ENCODE measurements around the gene GGN. TPM values are rescaled to one million over a fixed set of nuclear protein-coding genes. Genes with fewer than 3 reads are reported as not detected.

Gene GGN
- total RNA-seq, 8 experiments from 2014 or later = 0.41 to 3.2 (median 1.5) TPM

GRCh38 chr19:38383743-38384142, 4.1 kb downstream of the GGN start:
- WGBS, 10 experiments = no CpG with 5 or more reads among the region's 2 CpGs

DNA sequence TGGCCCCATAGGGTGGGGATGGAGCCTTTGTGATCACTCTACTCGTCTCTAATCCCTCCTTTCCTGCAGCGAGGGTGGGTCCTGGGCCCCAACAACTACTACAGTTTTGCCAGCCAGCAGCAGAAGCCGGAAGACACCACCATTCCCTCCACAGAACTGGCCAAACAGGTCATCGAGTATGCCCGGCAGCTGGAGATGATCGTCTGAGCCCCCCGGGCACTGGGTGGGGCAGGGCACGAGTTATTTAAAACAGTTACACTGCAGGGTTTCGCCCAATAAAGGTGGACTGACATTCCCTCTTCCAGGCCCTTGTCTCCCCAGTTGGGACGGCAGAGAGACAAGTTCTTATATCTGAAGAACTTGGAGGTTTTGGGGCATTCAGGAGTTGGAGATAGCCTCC, 4.7 kb downstream of the GGN start:
- WGBS, 10 experiments = 48 to 100% (median 92%) methylated on average over 1 to 9 of the region's 10 CpGs; no CpG with 5 or more reads in 6 of the 10 experiments
- no peak for ATAC-seq (replicated peaks in 6 of 8)
- H3K27ac ChIP-seq = no peak overlapping the region
- H3K4me1 ChIP-seq (replicated peaks in 1 of 2) = peaks cover 0 to 9% of the 10 kb centered on the region in 2 donors
- H3K4me3 ChIP-seq = no peak overlapping the region
- in situ Hi-C loops (cut with MboI; ENCODE audit: low pct_unique_long_range_greater_than_20kb in 2 of 9, low sequenced_read_pairs in 9 of 9, unreplicated experiment in 9 of 9) = no loop called here

More at GRCh38 chr19:38383743-38384142, 4.1 kb downstream of the GGN start:
- in situ Hi-C loops (cut with MboI; ENCODE audit: low pct_unique_long_range_greater_than_20kb in 2 of 9, low sequenced_read_pairs in 9 of 9, unreplicated experiment in 9 of 9) = no loop called here
- Histone ChIP-seq H3K4me1 (replicated peaks in 1 of 2) (peaks cover 0 to 9% of the 10 kb centered on the region in 2 donors), H3K27ac (no peak overlapping the region), H3K4me3 (no peak overlapping the region)
- ATAC-seq (replicated peaks in 6 of 8) = no peak

DNA sequence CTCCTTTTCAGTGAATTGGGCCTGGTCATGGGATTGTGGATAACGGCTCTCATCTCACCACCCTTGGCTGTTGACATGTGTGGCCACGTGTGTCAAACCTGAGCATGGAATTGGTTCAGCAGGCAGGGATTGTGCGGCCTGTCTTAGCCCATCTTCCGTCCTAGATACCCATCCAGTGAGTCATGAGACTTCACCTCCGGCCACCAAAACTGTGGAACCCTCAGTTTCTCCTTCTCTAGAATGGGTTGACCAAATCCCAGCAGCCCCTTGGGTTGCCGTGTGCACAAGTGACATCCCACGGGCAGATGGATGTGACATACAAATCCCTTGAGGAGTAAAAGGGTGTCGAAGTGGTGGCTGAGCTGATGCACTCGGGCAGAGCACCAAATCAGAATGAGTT, 6.7 kb downstream of the GGN start:
- no peak for ATAC-seq (replicated peaks in 6 of 8)
- Histone ChIP-seq H3K4me1 (replicated peaks in 1 of 2) (peaks cover 4 to 5% of the 10 kb centered on the region in 2 donors), H3K4me3 (no peak overlapping the region), H3K27ac (no peak overlapping the region)
- in situ Hi-C loops (cut with MboI; ENCODE audit: low pct_unique_long_range_greater_than_20kb in 2 of 9, low sequenced_read_pairs in 9 of 9, unreplicated experiment in 9 of 9) = no loop called here
- 96 to 100% (median 100%) methylated on average over 2 to 7 of the region's 9 CpGs; no CpG with 5 or more reads in 5 of the 10 experiments for WGBS, 10 experiments

DNA sequence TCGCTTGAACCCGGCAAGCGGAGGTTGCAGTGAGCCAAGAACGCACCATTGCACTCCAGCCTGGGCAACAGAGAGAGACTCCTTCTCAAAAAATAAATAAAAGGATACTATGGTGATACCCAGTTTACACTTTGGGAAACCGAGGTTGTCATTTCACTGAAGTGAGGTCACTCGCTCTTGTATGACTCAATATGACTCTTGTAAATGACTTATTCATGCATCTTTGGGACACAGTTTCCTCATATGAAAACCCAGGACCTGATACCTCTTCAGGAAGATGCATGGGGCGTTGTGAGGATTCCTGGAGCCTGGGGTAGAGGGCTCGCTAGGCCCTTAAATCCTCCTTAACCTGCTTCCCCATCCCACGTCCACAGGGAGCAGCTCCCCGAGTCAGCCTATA, 9.0 kb downstream of the GGN start:
- Histone ChIP-seq H3K4me3 (no peak overlapping the region), H3K4me1 (replicated peaks in 1 of 2) (peaks cover 9 to 10% of the 10 kb centered on the region in 2 donors), H3K27ac (no peak overlapping the region)
- ATAC-seq (replicated peaks in 6 of 8) = no peak
- WGBS, 10 experiments = 80 to 100% (median 94%) methylated on average over 1 to 8 of the region's 10 CpGs; no CpG with 5 or more reads in 4 of the 10 experiments
- in situ Hi-C loops (cut with MboI; ENCODE audit: low pct_unique_long_range_greater_than_20kb in 2 of 9, low sequenced_read_pairs in 9 of 9, unreplicated experiment in 9 of 9) = no loop called here

GRCh38 chr19:38377052-38377451, 10.8 kb downstream of the GGN start:
- ATAC-seq (replicated peaks in 6 of 8) = no peak
- Histone ChIP-seq H3K4me3 (no peak overlapping the region), H3K4me1 (replicated peaks in 1 of 2) (peaks cover 10 to 11% of the 10 kb centered on the region in 2 donors), H3K27ac (no peak overlapping the region)
- WGBS, 10 experiments = 85 to 100% (median 100%) methylated on average over 1 to 4 of the region's 4 CpGs; no CpG with 5 or more reads in 4 of the 10 experiments
- in situ Hi-C loops (cut with MboI; ENCODE audit: low pct_unique_long_range_greater_than_20kb in 2 of 9, low sequenced_read_pairs in 9 of 9, unreplicated experiment in 9 of 9) = no loop called here

- Histone ChIP-seq H3K4me3 (no peak overlapping the region), H3K4me1 (replicated peaks in 1 of 2) (peaks cover 10 to 11% of the 10 kb centered on the region in 2 donors), H3K27ac (no peak overlapping the region)
- no peak for ATAC-seq (replicated peaks in 6 of 8)
- 50 to 100% (median 94%) methylated on average over 1 to 2 of the region's 3 CpGs; no CpG with 5 or more reads in 6 of the 10 experiments for WGBS, 10 experiments
- in situ Hi-C loops (cut with MboI; ENCODE audit: low pct_unique_long_range_greater_than_20kb in 2 of 9, low sequenced_read_pairs in 9 of 9, unreplicated experiment in 9 of 9) = no loop called here
Measured at GRCh38 chr19:38376576-38376975, 11.3 kb downstream of the GGN start.

GRCh38 chr19:38375748-38376147, 12.1 kb downstream of the GGN start:
- WGBS, 10 experiments = 7 to 80% (median 60%) methylated on average over 1 to 3 of the region's 5 CpGs; no CpG with 5 or more reads in 5 of the 10 experiments
- peak in 5 of 8 experiments; percentile 2 to 18 (median 7) for ATAC-seq (replicated peaks in 6 of 8)
- in situ Hi-C loops (cut with MboI; ENCODE audit: low pct_unique_long_range_greater_than_20kb in 2 of 9, low sequenced_read_pairs in 9 of 9, unreplicated experiment in 9 of 9) = no loop called here
- Histone ChIP-seq H3K27ac (peak overlapping the region; percentile 94 to 97), H3K4me1 (replicated peaks in 1 of 2) (peaks cover 10 to 11% of the 10 kb centered on the region in 2 donors), H3K4me3 (peak overlapping the region; percentile 60 to 89 (median 80))

DNA sequence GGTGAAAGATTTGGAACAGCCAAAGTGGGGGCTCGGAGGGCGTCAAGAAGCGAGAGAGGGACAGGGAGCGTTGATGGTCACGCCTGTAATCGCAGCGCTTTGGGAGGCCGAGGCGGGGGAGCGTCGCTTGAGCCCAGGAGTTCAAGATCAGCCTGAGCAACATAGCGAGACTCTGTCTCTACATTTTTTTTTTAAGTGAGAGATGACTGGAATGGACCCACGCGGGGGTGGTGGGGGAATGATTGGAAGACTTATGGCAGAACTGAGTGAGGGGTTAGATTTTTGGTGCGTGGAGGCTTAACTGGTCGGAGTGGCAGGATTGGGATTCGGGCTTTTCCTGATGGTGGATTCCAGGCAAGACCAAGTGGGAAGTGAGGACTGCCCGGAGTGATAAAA, 12.7 kb downstream of the GGN start:
- Histone ChIP-seq H3K4me1 (replicated peaks in 1 of 2) (peaks cover 10 to 11% of the 10 kb centered on the region in 2 donors), H3K27ac (peak overlapping the region; percentile 94 to 97), H3K4me3 (peak overlapping the region; percentile 60 to 89 (median 80))
- peak in 5 of 8 experiments; percentile 1 to 36 (median 16) for ATAC-seq (replicated peaks in 6 of 8)
- in situ Hi-C loops (cut with MboI; ENCODE audit: low pct_unique_long_range_greater_than_20kb in 2 of 9, low sequenced_read_pairs in 9 of 9, unreplicated experiment in 9 of 9) = no loop called here
- WGBS, 10 experiments = 0 to 3% (median 0%) methylated on average over 1 to 8 of the region's 18 CpGs; no CpG with 5 or more reads in 4 of the 10 experiments

GRCh38 chr19:38374332-38375097, 13.3 kb downstream of the GGN start, which contains the start of gene PSMD8:
Gene PSMD8 (plus strand): TSS chr19:38374571. CDS start chr19:38374602, 31 bp downstream.
- H3K4me3 ChIP-seq = peak within 1 kb of the TSS; percentile 60 to 89 (median 80)
- WGBS, 10 experiments = 0 to 15% (median 0%) methylated on average over 1 to 42 of the region's 65 CpGs; no CpG with 5 or more reads in 3 of the 10 experiments
- in situ Hi-C loops (cut with MboI; ENCODE audit: low pct_unique_long_range_greater_than_20kb in 2 of 9, low sequenced_read_pairs in 9 of 9, unreplicated experiment in 9 of 9) = loop anchor here in 1 of 9 experiments (25.0 kb wide), 1 partner anchor 462 kb away; the partner anchor contains the start of genes SIPA1L3 and WDR87
- ATAC-seq (replicated peaks in 6 of 8) = peak; percentile 90 to 97 (median 95)
- H3K27ac ChIP-seq = peak within 1 kb of the TSS; percentile 94 to 97
- H3K4me1 ChIP-seq (replicated peaks in 1 of 2) = peaks cover 10 to 11% of the 10 kb centered on the region in 2 donors

GRCh38 chr19:38373907-38374331, 13.9 kb downstream of the GGN start:
- peaks cover 10 to 11% of the 10 kb centered on the region in 2 donors for H3K4me1 ChIP-seq (replicated peaks in 1 of 2)
- no peak for ATAC-seq (replicated peaks in 6 of 8)
- peak overlapping the region; percentile 76 to 89 for H3K27ac ChIP-seq
- 20 to 90% (median 71%) methylated on average over 1 to 6 of the region's 6 CpGs for WGBS, 10 experiments
- in situ Hi-C loops (cut with MboI; ENCODE audit: low pct_unique_long_range_greater_than_20kb in 2 of 9, low sequenced_read_pairs in 9 of 9, unreplicated experiment in 9 of 9) = loop anchor here in 1 of 9 experiments (25.0 kb wide), 1 partner anchor 462 kb away; the partner anchor contains the start of genes SIPA1L3 and WDR87
- H3K4me3 ChIP-seq = peak overlapping the region; percentile 27 to 89 (median 36)

GRCh38 chr19:38371081-38371480, 16.8 kb downstream of the GGN start:
- in situ Hi-C loops (cut with MboI; ENCODE audit: low pct_unique_long_range_greater_than_20kb in 2 of 9, low sequenced_read_pairs in 9 of 9, unreplicated experiment in 9 of 9) = loop anchor here in 1 of 9 experiments (25.0 kb wide), 1 partner anchor 459 kb away; the partner anchor contains the start of genes SIPA1L3 and WDR87
- H3K4me1 ChIP-seq (replicated peaks in 1 of 2) = peaks cover 5% of the 10 kb centered on the region in 2 donors
- H3K27ac ChIP-seq = no peak overlapping the region
- 59 to 88% (median 76%) methylated on average over 1 to 4 of the region's 6 CpGs; no CpG with 5 or more reads in 4 of the 10 experiments for WGBS, 10 experiments
- no peak overlapping the region for H3K4me3 ChIP-seq
- ATAC-seq (replicated peaks in 6 of 8) = no peak

- ATAC-seq (replicated peaks in 6 of 8) = no peak
- WGBS, 10 experiments = 17 to 61% (median 40%) methylated on average over 1 to 11 of the region's 12 CpGs; no CpG with 5 or more reads in 3 of the 10 experiments
- peaks cover 0 to 3% of the 10 kb centered on the region in 2 donors for H3K4me1 ChIP-seq (replicated peaks in 1 of 2)
- H3K4me3 ChIP-seq = no peak overlapping the region
- no peak overlapping the region for H3K27ac ChIP-seq
- in situ Hi-C loops (cut with MboI; ENCODE audit: low pct_unique_long_range_greater_than_20kb in 2 of 9, low sequenced_read_pairs in 9 of 9, unreplicated experiment in 9 of 9) = loop anchor here in 1 of 9 experiments (25.0 kb wide), 1 partner anchor 458 kb away; the partner anchor contains the start of genes SIPA1L3 and WDR87
Measured at GRCh38 chr19:38370299-38370698, 17.5 kb downstream of the GGN start.

- 0 to 100% (median 80%) methylated on average over 1 to 2 of the region's 2 CpGs; no CpG with 5 or more reads in 2 of the 10 experiments for WGBS, 10 experiments
- Histone ChIP-seq H3K27ac (no peak overlapping the region), H3K4me3 (no peak overlapping the region), H3K4me1 (replicated peaks in 1 of 2) (peaks cover 0 to 3% of the 10 kb centered on the region in 2 donors)
- in situ Hi-C loops (cut with MboI; ENCODE audit: low pct_unique_long_range_greater_than_20kb in 2 of 9, low sequenced_read_pairs in 9 of 9, unreplicated experiment in 9 of 9) = loop anchor here in 1 of 9 experiments (25.0 kb wide), 1 partner anchor 457 kb away; the partner anchor contains the start of genes SIPA1L3 and WDR87
- no peak for ATAC-seq (replicated peaks in 6 of 8)
Measured at GRCh38 chr19:38369584-38369983, 18.2 kb downstream of the GGN start.
